ENCODE measurements around the gene MTUS2. TPM values are rescaled to one million over a fixed set of nuclear protein-coding genes. Genes with fewer than 3 reads are reported as not detected.
"Not testable (repeated sequence)": the region's sequence is repeated elsewhere in the genome, so short reads cannot be mapped to it uniquely, and the experiment has no call there.

MTUS2 gene
- total RNA-seq, 4 donors from 2014 or later = 0.26 to 0.72 (median 0.38) TPM; not detected in 1

DNA sequence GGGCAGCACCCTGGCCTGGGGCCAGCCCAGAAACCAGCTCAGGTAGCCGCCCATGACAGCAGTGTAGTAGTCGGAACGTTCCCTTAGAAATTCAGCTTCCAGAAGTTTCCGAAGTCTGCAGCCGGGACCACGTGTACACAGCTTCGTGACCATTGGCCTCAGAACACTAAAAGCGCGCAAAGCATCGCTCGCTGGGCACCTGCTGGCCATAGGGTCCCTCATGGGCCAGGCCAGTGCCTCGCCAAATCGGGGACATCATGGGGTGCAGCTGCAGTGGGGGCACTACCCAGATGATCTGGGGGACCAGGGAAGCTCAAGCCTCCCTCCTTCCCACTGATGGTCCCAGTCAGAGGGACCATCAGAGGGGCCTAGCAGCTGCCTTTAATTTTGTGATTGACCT is 384.5 kb downstream of the MTUS2 start:
- Histone ChIP-seq H3K36me3 (no peaks in the 10 kb centered on the region), H3K4me1 (no peaks in the 10 kb centered on the region), H3K4me3 (no peak overlapping the region), H3K27ac (no peak overlapping the region), H3K27me3 (no peaks in the 10 kb centered on the region), H3K9me3 (no peaks in the 10 kb centered on the region)
- TF ChIP-seq POLR2A (IDR thresholded peaks at IDR 0.05) (no peak), EP300 (IDR thresholded peaks at IDR 0.05) (no peak), POLR2AphosphoS5 (IDR thresholded peaks at IDR 0.05) (no peak)
- TF ChIP-seq, protein P1, sequence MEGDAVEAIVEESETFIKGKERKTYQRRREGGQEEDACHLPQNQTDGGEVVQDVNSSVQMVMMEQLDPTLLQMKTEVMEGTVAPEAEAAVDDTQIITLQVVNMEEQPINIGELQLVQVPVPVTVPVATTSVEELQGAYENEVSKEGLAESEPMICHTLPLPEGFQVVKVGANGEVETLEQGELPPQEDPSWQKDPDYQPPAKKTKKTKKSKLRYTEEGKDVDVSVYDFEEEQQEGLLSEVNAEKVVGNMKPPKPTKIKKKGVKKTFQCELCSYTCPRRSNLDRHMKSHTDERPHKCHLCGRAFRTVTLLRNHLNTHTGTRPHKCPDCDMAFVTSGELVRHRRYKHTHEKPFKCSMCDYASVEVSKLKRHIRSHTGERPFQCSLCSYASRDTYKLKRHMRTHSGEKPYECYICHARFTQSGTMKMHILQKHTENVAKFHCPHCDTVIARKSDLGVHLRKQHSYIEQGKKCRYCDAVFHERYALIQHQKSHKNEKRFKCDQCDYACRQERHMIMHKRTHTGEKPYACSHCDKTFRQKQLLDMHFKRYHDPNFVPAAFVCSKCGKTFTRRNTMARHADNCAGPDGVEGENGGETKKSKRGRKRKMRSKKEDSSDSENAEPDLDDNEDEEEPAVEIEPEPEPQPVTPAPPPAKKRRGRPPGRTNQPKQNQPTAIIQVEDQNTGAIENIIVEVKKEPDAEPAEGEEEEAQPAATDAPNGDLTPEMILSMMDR (IDR thresholded peaks at IDR 0.05) = no peak
- 96% methylated on average over 13 of the region's 13 CpGs for WGBS
- no peak for DNase-seq (ENCODE audit: low spot score in 2 of 2)

GRCh38 chr13:29210676-29211075 is 390.5 kb downstream of the MTUS2 start:
- Histone ChIP-seq H3K36me3 (no peaks in the 10 kb centered on the region), H3K27me3 (no peaks in the 10 kb centered on the region), H3K4me3 (no peak overlapping the region), H3K9me3 (no peaks in the 10 kb centered on the region), H3K27ac (no peak overlapping the region), H3K4me1 (no peaks in the 10 kb centered on the region)
- DNase-seq (ENCODE audit: low spot score in 2 of 2) = no peak
- WGBS = 75% methylated on average over 4 of the region's 4 CpGs
- TF ChIP-seq POLR2A (IDR thresholded peaks at IDR 0.05) (no peak), EP300 (IDR thresholded peaks at IDR 0.05) (no peak), POLR2AphosphoS5 (IDR thresholded peaks at IDR 0.05) (no peak)
- TF ChIP-seq, protein P1 (IDR thresholded peaks at IDR 0.05) = no peak

DNA sequence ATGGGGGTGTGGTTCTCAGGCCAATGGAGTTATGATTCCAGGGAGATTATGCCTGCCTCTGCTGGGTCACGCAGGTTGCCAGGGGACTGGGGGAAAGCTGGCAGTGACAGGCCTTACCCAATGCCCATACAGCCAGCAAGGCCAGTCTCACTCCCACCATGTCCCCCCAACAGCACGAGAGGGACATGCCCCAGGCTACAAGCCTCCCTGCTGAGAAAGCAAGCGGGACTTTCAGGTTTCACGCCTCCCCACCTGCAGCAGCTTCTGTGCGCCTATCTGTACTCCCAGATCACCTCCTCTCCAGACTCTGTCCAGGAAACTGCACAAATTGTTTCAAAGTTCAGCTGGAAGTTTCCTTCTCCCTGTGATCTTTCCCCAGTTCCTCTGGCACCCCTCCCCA is 391.0 kb downstream of the MTUS2 start:
- H3K9me3 ChIP-seq; H3K36me3 ChIP-seq; H3K4me1 ChIP-seq; H3K27ac ChIP-seq; H3K4me3 ChIP-seq; H3K27me3 ChIP-seq; DNase-seq (ENCODE audit: low spot score in 2 of 2): not testable (repeated sequence)
- 82% methylated on average over 4 of the region's 5 CpGs for WGBS

DNA sequence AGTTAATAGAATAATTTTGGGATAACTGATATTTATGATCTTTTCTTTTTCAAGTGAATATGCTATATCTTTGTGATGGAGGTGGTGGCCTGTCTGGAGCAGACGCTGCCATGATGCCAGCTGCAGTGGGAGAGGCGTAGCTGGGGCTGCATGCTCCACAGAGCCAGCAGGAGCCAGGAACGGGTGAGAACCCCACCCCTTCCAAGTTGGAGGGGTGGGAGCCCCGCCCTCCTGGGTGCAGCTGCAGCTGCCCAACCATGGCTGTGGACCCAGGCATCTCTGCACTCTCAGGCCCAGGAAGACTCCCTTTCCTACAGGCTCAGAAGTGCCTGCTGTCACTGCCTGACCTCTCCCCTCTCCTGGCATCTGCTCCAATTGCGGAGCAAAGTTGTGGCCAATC is 402.3 kb downstream of the MTUS2 start:
- 82% methylated on average over 3 of the region's 5 CpGs for WGBS
- Histone ChIP-seq H3K4me1 (no peaks in the 10 kb centered on the region), H3K9me3 (no peaks in the 10 kb centered on the region)

GRCh38 chr13:29224206-29224605 is 404.1 kb downstream of the MTUS2 start:
- Histone ChIP-seq H3K4me3 (no peak overlapping the region), H3K4me1 (no peaks in the 10 kb centered on the region), H3K27me3 (no peaks in the 10 kb centered on the region), H3K27ac (no peak overlapping the region), H3K36me3 (no peaks in the 10 kb centered on the region), H3K9me3 (no peaks in the 10 kb centered on the region)
- 85% methylated on average over 2 of the region's 2 CpGs for WGBS
- DNase-seq (ENCODE audit: low spot score in 2 of 2) = no peak
- TF ChIP-seq POLR2A (IDR thresholded peaks at IDR 0.05) = no peak
- TF ChIP-seq, protein P1 (IDR thresholded peaks at IDR 0.05) = no peak
- no peak for TF ChIP-seq POLR2AphosphoS5 (IDR thresholded peaks at IDR 0.05)
- no peak for TF ChIP-seq EP300 (IDR thresholded peaks at IDR 0.05)

More for the DNA sequence above, 402.3 kb downstream of the MTUS2 start:
- no peak for DNase-seq (ENCODE audit: low spot score in 2 of 2)
- TF ChIP-seq POLR2AphosphoS5 (IDR thresholded peaks at IDR 0.05) = no peak
- TF ChIP-seq POLR2A (IDR thresholded peaks at IDR 0.05) = no peak
- TF ChIP-seq, protein P1 (IDR thresholded peaks at IDR 0.05) = no peak
- no peak for TF ChIP-seq EP300 (IDR thresholded peaks at IDR 0.05)
- Histone ChIP-seq H3K27ac (no peak overlapping the region), H3K27me3 (no peaks in the 10 kb centered on the region), H3K36me3 (no peaks in the 10 kb centered on the region), H3K4me3 (no peak overlapping the region)

DNA sequence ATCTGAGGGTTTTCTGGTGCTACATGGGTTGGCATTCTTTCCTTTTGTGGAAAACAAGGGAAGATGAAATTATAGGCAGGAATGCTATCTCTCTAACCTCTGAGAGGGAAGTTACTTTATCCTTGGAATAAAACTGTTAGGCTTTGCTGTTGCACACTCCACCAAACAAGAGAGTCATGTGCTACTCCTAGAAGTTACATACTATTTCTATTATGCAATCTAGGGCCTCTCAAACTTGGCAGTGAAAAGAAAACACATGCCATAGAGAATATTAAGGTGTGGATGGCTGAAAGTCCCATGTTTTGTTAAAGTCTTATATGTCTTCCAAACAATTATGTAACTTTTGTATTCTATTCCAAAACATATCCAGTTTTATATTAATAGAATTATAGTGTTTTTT is 407.4 kb downstream of the MTUS2 start:
- no peaks in the 10 kb centered on the region for H3K4me1 ChIP-seq
- no peaks in the 10 kb centered on the region for H3K36me3 ChIP-seq
- no peak overlapping the region for H3K27ac ChIP-seq
- H3K9me3 ChIP-seq = no peaks in the 10 kb centered on the region
- H3K4me3 ChIP-seq = no peak overlapping the region
- TF ChIP-seq, protein P1 (IDR thresholded peaks at IDR 0.05) = no peak
- TF ChIP-seq EP300 (IDR thresholded peaks at IDR 0.05) (no peak), POLR2A (IDR thresholded peaks at IDR 0.05) (no peak), POLR2AphosphoS5 (IDR thresholded peaks at IDR 0.05) (no peak)
- no peaks in the 10 kb centered on the region for H3K27me3 ChIP-seq
- no peak for DNase-seq (ENCODE audit: low spot score in 2 of 2)

Data from suprapubic skin (tissue), 4 donors.